Hematopoietic multipotent progenitor cell treated with erythropoietin and hydrocortisone succinate and interleukin-3 and kit ligand, for 6 days (in vitro differentiated cells): ENCODE results near the gene NBAS.
A peak's percentile ranks its signal among the peaks of the same experiment; 100 is the strongest.
"Not testable (repeated sequence)": the region's sequence is repeated elsewhere in the genome, so short reads cannot be mapped to it uniquely, and the experiment has no call there.

Source experiments
- DNase-seq: peaks from one replicate; pipeline ENCODE4 v3.0.0-alpha.2; 2015

The NBAS gene

GRCh38 chr2:15520346-15520745 is 40.8 kb downstream of the NBAS start:
- no peak for DNase-seq

GRCh38 chr2:15518759-15519158 is 42.4 kb downstream of the NBAS start:
- DNase-seq: not testable (repeated sequence)

DNA sequence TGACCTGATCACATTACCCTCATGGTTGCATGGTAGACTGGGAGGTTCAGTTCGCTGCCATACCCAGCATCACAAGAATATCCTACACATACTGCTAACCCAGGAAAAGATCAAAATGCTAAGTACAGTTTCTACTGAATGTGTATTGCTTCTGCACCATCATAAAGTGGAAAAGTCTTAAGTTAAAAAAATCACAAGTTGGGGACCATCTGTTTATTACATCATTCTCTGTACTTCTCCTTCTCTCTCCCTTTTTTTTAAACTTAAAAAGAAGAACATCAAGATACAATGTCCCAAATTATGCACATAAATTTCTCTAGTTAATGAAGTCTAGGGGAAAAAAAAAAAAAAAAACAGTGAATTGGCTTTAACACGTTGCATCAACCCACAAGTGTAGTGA is 43.3 kb downstream of the NBAS start:
- DNase-seq: peak; percentile 8

- no peak for DNase-seq
Measured at GRCh38 chr2:15511686-15512085, 49.4 kb downstream of the NBAS start.

GRCh38 chr2:15510552-15510951 is 50.6 kb downstream of the NBAS start:
- DNase-seq: no peak

DNA sequence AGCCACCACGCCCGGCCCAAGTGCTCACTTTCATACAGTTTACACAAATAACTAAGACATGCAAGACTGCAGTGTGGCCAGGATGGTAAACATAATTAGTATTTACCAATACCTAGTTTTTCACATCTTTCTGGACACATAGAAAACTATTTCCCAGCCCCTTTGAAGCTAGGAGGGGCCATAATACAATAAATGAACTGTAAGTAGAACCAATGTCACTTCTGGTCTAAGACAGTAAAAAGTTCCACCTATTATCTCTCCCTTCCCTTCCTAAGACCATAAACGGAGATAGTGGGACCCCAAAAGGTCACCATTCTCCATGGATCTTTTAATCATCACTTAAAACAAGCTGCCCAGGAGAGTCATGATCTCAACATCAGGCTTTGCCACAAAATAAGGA is 51.0 kb downstream of the NBAS start:
- DNase-seq: no peak

GRCh38 chr2:15507697-15508096 is 53.4 kb downstream of the NBAS start:
- DNase-seq: no peak

- no peak for DNase-seq
Measured at GRCh38 chr2:15507061-15507460, 54.1 kb downstream of the NBAS start.

DNA sequence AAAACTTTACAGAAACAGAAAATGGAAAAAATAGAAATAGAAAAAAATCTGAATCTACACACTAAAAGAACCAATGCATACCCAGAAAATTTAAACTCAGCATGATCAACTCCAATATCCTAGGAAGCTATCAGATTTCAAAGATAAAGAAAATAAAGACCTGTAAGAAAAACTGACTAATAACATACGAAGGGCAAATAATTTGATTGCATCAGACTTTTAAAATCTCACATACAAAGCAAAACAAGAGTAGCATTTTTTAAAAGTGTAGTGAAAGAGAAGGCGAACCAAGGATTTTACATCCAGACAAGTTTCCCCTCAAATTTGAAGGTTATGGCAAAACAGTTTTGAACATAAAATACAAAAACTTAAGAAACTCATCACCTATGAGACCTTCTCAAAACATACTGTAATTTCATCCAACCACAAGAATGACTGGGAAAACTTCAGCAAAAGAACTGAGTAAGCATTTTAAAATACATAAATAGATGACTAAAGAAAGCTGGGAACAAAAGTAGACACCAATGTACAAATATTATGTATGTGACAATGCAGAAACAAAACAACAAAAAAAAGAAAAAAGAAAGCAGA is 54.8 kb downstream of the NBAS start:
- DNase-seq: no peak

GRCh38 chr2:15504882-15505663 is 56.1 kb downstream of the NBAS start:
- DNase-seq: no peak

DNA sequence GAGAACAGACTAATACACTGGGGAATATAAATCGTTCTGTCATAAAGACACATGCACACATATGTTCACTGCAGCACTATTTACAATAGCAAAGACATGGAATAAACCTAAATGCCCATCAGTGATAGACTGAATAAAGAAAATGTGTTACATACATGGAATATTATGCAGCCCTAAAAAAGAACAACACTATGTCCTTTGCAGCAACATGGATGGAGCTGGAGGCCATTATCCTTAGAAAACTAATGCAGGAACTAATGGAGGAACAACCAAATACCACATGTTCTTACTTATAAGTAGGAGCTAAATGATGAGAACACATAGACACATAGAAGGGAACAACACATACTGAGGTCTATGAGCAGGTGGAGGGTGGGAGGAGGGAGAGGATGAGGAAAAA is 61.9 kb downstream of the NBAS start:
- DNase-seq: not testable (repeated sequence)

- no peak for DNase-seq
Measured at GRCh38 chr2:15498554-15498953, 62.6 kb downstream of the NBAS start.

GRCh38 chr2:15494877-15495276 is 66.3 kb downstream of the NBAS start:
- DNase-seq: no peak

GRCh38 chr2:15492773-15493325 is 68.3 kb downstream of the NBAS start:
- no peak for DNase-seq

DNA sequence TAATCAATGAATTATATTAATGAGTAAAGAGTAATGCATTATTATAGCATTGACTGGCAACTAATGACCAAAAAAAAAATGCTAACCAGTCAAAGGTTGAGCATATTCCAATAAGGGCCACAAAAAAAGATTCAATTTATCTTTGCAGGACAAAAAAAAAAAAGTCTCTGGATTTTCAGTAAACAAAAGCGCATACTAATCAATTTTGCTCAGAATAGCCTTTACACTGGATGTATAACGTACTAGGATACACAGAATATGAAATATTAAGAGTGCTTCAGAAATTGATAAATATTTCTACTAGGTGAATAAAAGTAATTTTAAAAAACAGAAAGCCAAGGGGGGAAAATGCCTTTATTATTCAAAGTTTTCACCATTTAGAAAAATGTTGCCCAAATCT is 74.4 kb downstream of the NBAS start:
- no peak for DNase-seq

- DNase-seq: no peak
Measured at GRCh38 chr2:15485949-15486348, 75.2 kb downstream of the NBAS start.

- DNase-seq: no peak
Measured at GRCh38 chr2:15481000-15481399, 80.1 kb downstream of the NBAS start.

DNA sequence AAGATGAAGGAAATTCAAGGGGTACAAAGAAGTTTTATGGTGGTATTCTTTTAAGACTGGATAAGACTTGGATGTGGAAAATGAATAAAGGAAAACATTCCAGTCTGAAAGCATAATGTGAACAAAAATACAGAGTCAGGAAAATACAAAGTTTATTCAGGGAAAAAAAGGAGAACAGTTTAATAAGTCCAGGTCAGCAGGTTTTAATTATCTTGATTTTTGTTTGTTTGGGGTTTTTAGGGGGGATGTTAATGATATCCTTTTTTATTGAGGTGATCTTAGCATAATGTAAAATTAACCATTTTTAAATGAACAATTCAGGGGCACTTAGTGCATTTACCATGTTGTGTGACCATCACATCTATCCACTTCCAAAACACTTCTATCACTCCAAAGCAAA is 80.6 kb downstream of the NBAS start:
- no peak for DNase-seq

GRCh38 chr2:15472876-15473275 is 88.3 kb downstream of the NBAS start:
- no peak for DNase-seq

DNA sequence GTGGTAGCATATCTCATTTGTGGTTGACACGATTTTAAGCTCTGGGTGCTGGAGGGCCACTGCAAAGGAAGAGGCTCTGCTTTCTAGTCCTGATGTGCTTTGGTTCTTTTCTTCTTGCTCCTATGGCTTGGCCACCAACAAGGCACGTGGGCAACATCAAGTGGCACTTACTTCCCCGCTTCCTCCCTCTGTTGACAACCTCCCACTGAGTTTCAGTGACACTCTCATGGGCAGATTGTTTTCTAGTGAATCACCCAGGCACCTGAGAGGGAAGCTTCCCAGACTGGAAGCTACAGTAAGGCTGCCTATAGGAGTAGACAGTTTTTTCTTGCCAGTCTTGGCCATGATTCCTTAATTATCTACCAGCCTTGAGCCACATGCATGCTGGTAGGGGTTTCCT is 89.0 kb downstream of the NBAS start:
- DNase-seq: no peak

DNA sequence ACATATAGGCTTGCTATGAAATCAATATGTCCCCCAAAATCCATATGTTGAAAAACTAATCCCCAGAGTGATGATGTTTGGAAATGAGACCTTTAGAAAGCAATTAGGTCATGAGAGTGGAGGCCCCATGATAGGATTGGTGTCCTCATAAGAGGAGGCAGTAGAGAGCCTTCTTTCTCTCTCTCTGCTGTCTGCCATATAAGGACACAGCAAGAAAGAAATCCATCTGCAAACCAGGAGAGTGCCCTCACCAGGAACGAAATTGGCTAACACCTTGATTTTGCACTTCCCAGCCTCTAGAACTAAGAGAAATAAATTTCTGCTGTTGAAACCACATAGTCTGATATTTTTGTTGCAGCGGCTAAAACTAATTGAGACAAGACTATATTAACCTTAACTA is 89.5 kb downstream of the NBAS start:
- DNase-seq: peak; percentile 8

- no peak for DNase-seq
Measured at GRCh38 chr2:15460112-15460620, 101.0 kb downstream of the NBAS start.

- DNase-seq: no peak
Measured at GRCh38 chr2:15458277-15458676, 102.9 kb downstream of the NBAS start.

- DNase-seq: no peak
Measured at GRCh38 chr2:15457868-15458267, 103.3 kb downstream of the NBAS start.
